Cardiac atrium fibroblast (primary cell): ENCODE measurements around the gene CRACR2A. TPM values are rescaled to one million over a fixed set of nuclear protein-coding genes. Genes with fewer than 3 reads are reported as not detected.

Experiments used
- total RNA-seq: library from RNA; depleted of rRNA; stranded (reverse); fragments of >200 nt; gene quantifications from 2 replicates; pipeline ENCODE4 v1.2.3, GENCODE V29; 2015

Gene CRACR2A
- 3.4 and 4.2 TPM in 2 replicates for total RNA-seq

GRCh38 chr12:3752741-3753486 is at the start of gene CRACR2A:
Gene CRACR2A (minus strand): TSS chr12:3753109. CDS start chr12:3696999, 56,110 bp downstream.

Other genes with a start within 250 kb of the CRACR2A start
- gene PARP11, start 120.3 kb upstream of the CRACR2A start, total RNA-seq = 2.2 and 9.1 TPM in 2 replicates